ENCODE data around the gene PSORS1C2.

Gene PSORS1C2

GRCh38 chr6:31126396-31127175 lies 12.3 kb downstream of the PSORS1C2 start:
- TF ChIP-seq GATA3 (IDR thresholded peaks at IDR 0.05; ENCODE audit: low read depth, low read length) (no peak), GATA2 (IDR thresholded peaks at IDR 0.05; ENCODE audit: low read depth, low read length) (no peak)

GRCh38 chr6:31125586-31126363 lies 13.1 kb downstream of the PSORS1C2 start:
- TF ChIP-seq GATA2 (IDR thresholded peaks at IDR 0.05; ENCODE audit: low read depth, low read length) (no peak), GATA3 (IDR thresholded peaks at IDR 0.05; ENCODE audit: low read depth, low read length) (no peak)

GRCh38 chr6:31125162-31125561 lies 13.7 kb downstream of the PSORS1C2 start:
- TF ChIP-seq GATA2 (IDR thresholded peaks at IDR 0.05; ENCODE audit: low read depth, low read length) (no peak), GATA3 (IDR thresholded peaks at IDR 0.05; ENCODE audit: low read depth, low read length) (no peak)

- TF ChIP-seq GATA2 (IDR thresholded peaks at IDR 0.05; ENCODE audit: low read depth, low read length) (no peak), GATA3 (IDR thresholded peaks at IDR 0.05; ENCODE audit: low read depth, low read length) (no peak)
Observed at GRCh38 chr6:31122791-31123706, 15.8 kb downstream of the PSORS1C2 start.

GRCh38 chr6:31121131-31121790 lies 17.6 kb downstream of the PSORS1C2 start:
- TF ChIP-seq GATA2 (IDR thresholded peaks at IDR 0.05; ENCODE audit: low read depth, low read length), result no peak
- no peak for TF ChIP-seq GATA3 (IDR thresholded peaks at IDR 0.05; ENCODE audit: low read depth, low read length)

- TF ChIP-seq GATA3 (IDR thresholded peaks at IDR 0.05; ENCODE audit: low read depth, low read length) (no peak), GATA2 (IDR thresholded peaks at IDR 0.05; ENCODE audit: low read depth, low read length) (no peak)
Observed at GRCh38 chr6:31120151-31120915, 18.5 kb downstream of the PSORS1C2 start, which contains the start of gene CDSN. TSS of gene CDSN (minus strand) at chr6:31120446. CDS start at chr6:31120419, 27 bp downstream.

GRCh38 chr6:31118178-31118577 lies 20.7 kb downstream of the PSORS1C2 start:
- TF ChIP-seq GATA3 (IDR thresholded peaks at IDR 0.05; ENCODE audit: low read depth, low read length) (no peak), GATA2 (IDR thresholded peaks at IDR 0.05; ENCODE audit: low read depth, low read length) (no peak)

- TF ChIP-seq GATA3 (IDR thresholded peaks at IDR 0.05; ENCODE audit: low read depth, low read length), result no peak
- no peak for TF ChIP-seq GATA2 (IDR thresholded peaks at IDR 0.05; ENCODE audit: low read depth, low read length)
Observed at GRCh38 chr6:31116661-31117385, 22.0 kb downstream of the PSORS1C2 start.

GRCh38 chr6:31115941-31116560 lies 22.8 kb downstream of the PSORS1C2 start:
- TF ChIP-seq GATA3 (IDR thresholded peaks at IDR 0.05; ENCODE audit: low read depth, low read length), result no peak
- TF ChIP-seq GATA2 (IDR thresholded peaks at IDR 0.05; ENCODE audit: low read depth, low read length), result no peak

GRCh38 chr6:31114970-31115849 lies 23.7 kb downstream of the PSORS1C2 start:
- TF ChIP-seq GATA3 (IDR thresholded peaks at IDR 0.05; ENCODE audit: low read depth, low read length), result no peak
- TF ChIP-seq GATA2 (IDR thresholded peaks at IDR 0.05; ENCODE audit: low read depth, low read length), result no peak

- no peak for TF ChIP-seq GATA3 (IDR thresholded peaks at IDR 0.05; ENCODE audit: low read depth, low read length)
- TF ChIP-seq GATA2 (IDR thresholded peaks at IDR 0.05; ENCODE audit: low read depth, low read length), result no peak
Observed at GRCh38 chr6:31114541-31114878, 24.4 kb downstream of the PSORS1C2 start, which contains the start of gene PSORS1C1. TSS of gene PSORS1C1 (plus strand) at chr6:31114800. CDS start at chr6:31129633, 14,833 bp downstream.

Data from SH-SY5Y (cell line).